Measurements from ENCODE around the gene GSTM1. TPM values are rescaled to one million over a fixed set of nuclear protein-coding genes. Genes with fewer than 3 reads are reported as not detected.

The GSTM1 gene
- total RNA-seq, 3 donors from 2014 or later = 18.0 to 30.6 (median 20.0) TPM

GRCh38 chr1:109721971-109722370 lies 34.4 kb downstream of the GSTM1 start:
- no peak for TF ChIP-seq CTCF (IDR thresholded peaks at IDR 0.05)
- H3K4me1 ChIP-seq (ENCODE audit: low read depth) = peaks cover 4% of the 10 kb centered on the region
- no peak for DNase-seq
- no peaks in the 10 kb centered on the region for H3K9me3 ChIP-seq
- ATAC-seq = no peak
- intact Hi-C loops (cut with DNase I, micrococcal nuclease) = no loop called here
- H3K36me3 ChIP-seq (ENCODE audit: low read depth) = no peaks in the 10 kb centered on the region
- H3K4me3 ChIP-seq = no peak overlapping the region

- Histone ChIP-seq H3K9me3 (no peaks in the 10 kb centered on the region), H3K36me3 (ENCODE audit: low read depth) (no peaks in the 10 kb centered on the region), H3K4me3 (no peak overlapping the region), H3K4me1 (ENCODE audit: low read depth) (peaks cover 4% of the 10 kb centered on the region)
- intact Hi-C loops (cut with DNase I, micrococcal nuclease) = no loop called here
- TF ChIP-seq CTCF (IDR thresholded peaks at IDR 0.05) = no peak
- ATAC-seq = no peak
- no peak for DNase-seq
These were observed 35.5 kb downstream of the GSTM1 start for GRCh38 chr1:109722908-109723691.

- DNase-seq = no peak
- TF ChIP-seq CTCF (IDR thresholded peaks at IDR 0.05) = no peak
- intact Hi-C loops (cut with DNase I, micrococcal nuclease) = no loop called here
- Histone ChIP-seq H3K4me1 (ENCODE audit: low read depth) (no peaks in the 10 kb centered on the region), H3K4me3 (no peak overlapping the region), H3K9me3 (no peaks in the 10 kb centered on the region), H3K36me3 (ENCODE audit: low read depth) (no peaks in the 10 kb centered on the region)
- ATAC-seq = no peak
These were observed 37.3 kb downstream of the GSTM1 start for GRCh38 chr1:109724933-109725332.

- TF ChIP-seq CTCF (IDR thresholded peaks at IDR 0.05) = no peak
- no peak for ATAC-seq
- intact Hi-C loops (cut with DNase I, micrococcal nuclease) = no loop called here
- Histone ChIP-seq H3K9me3 (no peaks in the 10 kb centered on the region), H3K36me3 (ENCODE audit: low read depth) (no peaks in the 10 kb centered on the region), H3K4me3 (no peak overlapping the region), H3K4me1 (ENCODE audit: low read depth) (no peaks in the 10 kb centered on the region)
- no peak for DNase-seq
These were observed 37.9 kb downstream of the GSTM1 start for GRCh38 chr1:109725510-109725909.

GRCh38 chr1:109726007-109726406 lies 38.4 kb downstream of the GSTM1 start:
- Histone ChIP-seq H3K9me3 (no peaks in the 10 kb centered on the region), H3K36me3 (ENCODE audit: low read depth) (no peaks in the 10 kb centered on the region), H3K4me3 (no peak overlapping the region), H3K4me1 (ENCODE audit: low read depth) (no peaks in the 10 kb centered on the region)
- TF ChIP-seq CTCF (IDR thresholded peaks at IDR 0.05) = no peak
- DNase-seq = no peak
- no peak for ATAC-seq
- intact Hi-C loops (cut with DNase I, micrococcal nuclease) = no loop called here
